ENCODE data around the gene C1GALT1C1L.
"Not testable (repeated sequence)": the region's sequence is repeated elsewhere in the genome, so short reads cannot be mapped to it uniquely, and the experiment has no call there.

C1GALT1C1L gene

GRCh38 chr2:43653506-43653905 lies 22.7 kb downstream of the C1GALT1C1L start:
- no peak for DNase-seq (ENCODE audit: low spot score)

- no peak for DNase-seq (ENCODE audit: low spot score)
Measured at GRCh38 chr2:43648994-43649701, 27.1 kb downstream of the C1GALT1C1L start.

- DNase-seq (ENCODE audit: low spot score), result no peak
Measured at GRCh38 chr2:43643680-43644079, 32.5 kb downstream of the C1GALT1C1L start.

GRCh38 chr2:43642363-43642762 lies 33.9 kb downstream of the C1GALT1C1L start:
- no peak for DNase-seq (ENCODE audit: low spot score)

- DNase-seq (ENCODE audit: low spot score), result peak; percentile 97
Measured at GRCh38 chr2:43637030-43637803, 39.0 kb downstream of the C1GALT1C1L start, which contains the start of gene PLEKHH2. Gene PLEKHH2, plus strand, starts transcription at chr2:43637260. Its CDS starts 7,414 bp downstream, at chr2:43644674.

GRCh38 chr2:43636621-43637020 lies 39.6 kb downstream of the C1GALT1C1L start:
- peak; percentile 5 for DNase-seq (ENCODE audit: low spot score)

GRCh38 chr2:43636153-43636552 lies 40.1 kb downstream of the C1GALT1C1L start:
- DNase-seq (ENCODE audit: low spot score), result not testable (repeated sequence)

GRCh38 chr2:43634604-43635306 lies 41.5 kb downstream of the C1GALT1C1L start:
- no peak for DNase-seq (ENCODE audit: low spot score)

- no peak for DNase-seq (ENCODE audit: low spot score)
Measured at GRCh38 chr2:43631618-43632317, 44.5 kb downstream of the C1GALT1C1L start.
